Measurements from ENCODE around the gene RILPL1.

DNA sequence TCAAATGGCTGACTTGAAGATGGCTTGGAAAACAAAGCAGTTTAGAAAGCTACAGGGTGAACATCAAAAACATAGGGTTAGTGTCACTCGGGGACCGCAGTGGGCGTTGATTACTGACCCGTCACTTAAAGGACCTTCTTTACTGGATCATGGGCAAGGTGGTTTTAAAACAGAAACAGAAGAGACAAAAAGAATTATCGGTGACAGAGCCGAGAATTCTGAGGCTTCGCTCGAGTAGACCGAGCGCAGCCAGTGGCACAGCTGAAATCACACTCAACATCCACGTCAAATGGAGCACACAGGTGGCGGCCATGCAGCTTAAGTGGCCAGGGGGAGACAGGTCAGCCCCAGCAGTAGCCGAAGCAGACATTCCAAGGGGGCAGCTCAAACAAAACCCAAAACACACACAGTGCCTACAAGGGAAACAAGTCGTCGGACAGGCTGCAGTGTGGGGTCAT, 58.2 kb downstream of the RILPL1 start:
- TF ChIP-seq, protein P1, sequence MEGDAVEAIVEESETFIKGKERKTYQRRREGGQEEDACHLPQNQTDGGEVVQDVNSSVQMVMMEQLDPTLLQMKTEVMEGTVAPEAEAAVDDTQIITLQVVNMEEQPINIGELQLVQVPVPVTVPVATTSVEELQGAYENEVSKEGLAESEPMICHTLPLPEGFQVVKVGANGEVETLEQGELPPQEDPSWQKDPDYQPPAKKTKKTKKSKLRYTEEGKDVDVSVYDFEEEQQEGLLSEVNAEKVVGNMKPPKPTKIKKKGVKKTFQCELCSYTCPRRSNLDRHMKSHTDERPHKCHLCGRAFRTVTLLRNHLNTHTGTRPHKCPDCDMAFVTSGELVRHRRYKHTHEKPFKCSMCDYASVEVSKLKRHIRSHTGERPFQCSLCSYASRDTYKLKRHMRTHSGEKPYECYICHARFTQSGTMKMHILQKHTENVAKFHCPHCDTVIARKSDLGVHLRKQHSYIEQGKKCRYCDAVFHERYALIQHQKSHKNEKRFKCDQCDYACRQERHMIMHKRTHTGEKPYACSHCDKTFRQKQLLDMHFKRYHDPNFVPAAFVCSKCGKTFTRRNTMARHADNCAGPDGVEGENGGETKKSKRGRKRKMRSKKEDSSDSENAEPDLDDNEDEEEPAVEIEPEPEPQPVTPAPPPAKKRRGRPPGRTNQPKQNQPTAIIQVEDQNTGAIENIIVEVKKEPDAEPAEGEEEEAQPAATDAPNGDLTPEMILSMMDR (IDR thresholded peaks at IDR 0.05): no peak
- no peak for TF ChIP-seq POLR2A (IDR thresholded peaks at IDR 0.05)

All from right lobe of liver (tissue), 4 donors.